GM19455 (cell line): ENCODE measurements around the gene NEK8.
"Not testable (repeated sequence)": the region's sequence is repeated elsewhere in the genome, so short reads cannot be mapped to it uniquely, and the experiment has no call there.

Experiments used
- ATAC-seq: cut with Tn5 transposase; IDR thresholded peaks from one replicate; pipeline ENCODE4 v1.9.1; 2021; ENCODE audit not compliant: unreplicated experiment

NEK8 gene

DNA sequence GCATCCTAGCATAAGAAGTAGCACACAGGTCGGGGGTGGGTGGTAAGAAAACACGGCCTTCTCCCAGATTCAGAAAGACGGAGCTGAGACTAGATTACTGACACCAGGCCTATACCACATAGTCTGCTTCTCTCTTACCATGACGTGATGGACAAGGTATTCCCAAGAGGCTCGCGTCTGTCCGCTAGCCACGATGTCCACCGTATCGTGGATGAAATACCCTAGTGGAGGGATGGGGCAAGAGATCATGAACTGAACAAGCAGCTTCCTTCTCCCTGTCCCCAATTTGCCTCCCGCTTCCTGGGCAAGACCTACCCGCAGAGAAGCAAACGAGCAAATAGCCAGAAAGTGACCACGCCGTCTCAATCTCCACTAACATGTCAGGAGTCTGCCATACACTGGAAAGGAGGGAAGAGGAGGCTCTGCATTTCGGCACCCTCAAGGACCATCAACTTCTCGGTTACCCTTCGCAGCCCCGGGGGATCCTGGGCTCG, 3.4 kb upstream of the NEK8 start:
- no peak for ATAC-seq

DNA sequence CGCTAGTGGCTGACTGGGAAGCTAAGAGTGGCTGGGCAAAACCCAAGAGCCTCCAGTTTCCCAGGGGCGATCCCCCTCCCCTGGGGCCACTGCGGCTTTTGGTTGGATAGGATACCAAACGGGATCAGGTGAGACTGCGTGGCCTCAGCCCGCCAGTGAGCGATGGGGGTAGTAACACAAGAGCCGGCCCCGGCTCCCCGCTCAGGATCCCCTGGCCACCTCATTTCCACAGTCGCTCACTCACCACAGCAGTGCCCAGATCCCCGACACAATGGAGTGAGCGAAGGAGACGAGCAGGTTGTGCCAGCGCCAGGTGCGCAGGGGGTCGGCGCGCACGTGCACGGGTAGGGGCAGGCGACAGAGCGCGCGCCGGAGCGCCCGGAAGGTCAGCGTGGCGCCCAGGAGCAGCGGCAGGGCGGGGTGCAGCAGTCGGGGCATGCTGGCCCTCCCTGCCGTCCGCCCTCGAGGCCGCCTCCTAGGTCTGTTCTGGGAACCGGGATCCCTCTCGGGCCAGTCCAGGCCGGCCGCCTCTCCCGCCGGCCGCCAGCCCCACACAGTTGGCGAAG, 2.8 kb upstream of the NEK8 start:
- peak; percentile 10 for ATAC-seq

DNA sequence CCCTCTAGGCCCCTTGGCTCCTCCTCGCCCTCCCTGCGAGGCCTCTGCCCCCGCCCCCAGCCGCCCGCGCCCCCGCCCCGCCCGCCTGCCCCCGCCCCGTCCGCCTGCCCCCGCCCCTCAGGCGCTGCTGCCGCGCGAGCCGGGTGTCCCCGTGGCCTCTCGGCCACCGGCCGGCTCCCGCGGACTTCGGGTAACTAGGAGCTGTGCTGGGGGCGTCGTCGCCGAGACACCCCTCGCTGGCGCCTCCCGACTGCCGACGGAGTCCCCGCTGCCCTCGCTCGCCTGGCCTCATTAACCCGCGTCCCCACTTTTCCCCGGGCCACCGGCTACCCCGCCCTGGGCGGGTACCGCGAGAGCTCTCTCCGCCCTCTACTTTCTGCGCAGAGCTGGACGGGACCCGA, 2.4 kb upstream of the NEK8 start, which contains the start of gene TLCD1:
Gene TLCD1, minus strand, starts transcription at position 8 of the 401 bp plus-strand sequence. CDS start 136 bp downstream, outside the sequence.
- peak; percentile 11 for ATAC-seq

DNA sequence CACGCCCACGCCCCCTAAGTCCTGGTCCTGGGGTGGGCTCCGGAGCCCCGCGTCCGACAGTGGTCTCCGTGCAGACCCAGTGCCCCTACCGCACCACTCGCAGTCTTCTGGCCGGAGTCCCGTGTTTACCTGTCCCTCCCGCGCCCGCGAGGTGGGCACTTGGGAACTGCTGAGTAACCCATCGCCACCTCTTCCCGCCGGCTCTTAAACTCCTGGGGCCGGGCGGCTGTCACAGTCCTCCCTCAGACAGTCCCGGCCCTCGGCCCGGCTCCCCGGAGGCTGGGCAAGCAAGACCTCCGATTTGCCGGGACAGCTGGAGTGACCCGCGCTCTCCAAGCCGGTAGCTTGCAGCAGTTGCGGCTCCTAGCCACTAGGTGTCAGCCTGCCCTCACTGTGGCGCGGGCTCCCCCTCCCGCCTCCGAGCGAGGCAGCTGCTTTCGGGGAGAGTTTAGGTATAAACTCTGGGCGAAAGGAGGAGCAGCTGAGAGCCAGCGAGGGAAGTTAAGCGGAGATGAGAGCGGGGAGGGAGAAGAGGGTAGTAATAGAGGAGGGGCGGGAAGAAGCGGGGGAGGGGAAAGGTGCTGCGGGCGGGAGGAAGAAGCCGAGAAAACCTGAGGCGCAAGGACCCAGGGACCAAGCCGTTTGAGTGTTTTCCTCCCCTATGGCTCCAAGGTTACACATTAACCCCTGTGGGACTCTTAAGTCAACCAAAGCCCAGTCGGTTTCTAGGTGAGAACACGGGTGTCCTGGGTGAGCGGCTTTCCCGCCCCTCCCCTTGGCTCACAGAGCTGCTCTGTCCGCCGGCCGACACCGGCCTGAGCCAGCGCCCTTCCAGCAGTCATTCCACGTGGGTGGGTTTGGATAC, 1.7 kb upstream of the NEK8 start:
- ATAC-seq: peak; percentile 36

DNA sequence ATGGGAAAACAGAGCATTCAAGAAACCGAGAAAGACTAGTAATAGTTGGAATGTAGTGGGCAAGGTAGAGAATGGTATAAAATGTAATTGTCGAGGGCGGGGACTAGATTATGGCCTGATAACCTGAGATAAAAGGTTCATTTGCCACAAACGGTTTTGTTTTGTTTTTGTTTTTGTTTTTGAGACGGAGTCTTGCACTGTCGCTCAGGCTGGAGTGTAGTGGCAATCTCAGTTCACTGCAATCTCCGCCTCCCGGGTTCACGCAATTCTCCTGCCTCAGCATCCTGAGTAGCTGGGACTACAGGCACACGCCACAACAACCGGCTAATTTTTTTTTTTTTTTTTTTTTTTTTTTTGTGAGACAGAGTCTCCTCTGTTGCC, 1.4 kb downstream of the NEK8 start:
- no peak for ATAC-seq

DNA sequence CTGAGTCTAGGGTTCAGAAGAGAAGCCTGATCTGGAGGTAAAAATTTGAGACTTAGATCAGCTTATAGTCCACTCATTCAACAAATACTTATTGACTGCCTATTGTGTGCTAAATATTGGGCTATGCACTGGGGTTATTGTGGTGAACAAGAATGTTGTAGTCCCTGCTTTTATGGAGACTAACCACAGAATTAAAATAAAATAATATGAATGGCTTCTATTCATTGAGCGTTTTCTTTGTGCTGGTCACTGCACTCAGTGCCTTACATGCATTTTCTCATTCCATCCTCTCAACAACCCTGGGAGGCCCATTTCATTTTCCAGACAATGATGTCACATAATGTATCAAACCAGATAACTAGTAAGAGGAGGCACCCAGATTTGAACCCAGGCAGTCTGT, 4.8 kb downstream of the NEK8 start:
- no peak for ATAC-seq

DNA sequence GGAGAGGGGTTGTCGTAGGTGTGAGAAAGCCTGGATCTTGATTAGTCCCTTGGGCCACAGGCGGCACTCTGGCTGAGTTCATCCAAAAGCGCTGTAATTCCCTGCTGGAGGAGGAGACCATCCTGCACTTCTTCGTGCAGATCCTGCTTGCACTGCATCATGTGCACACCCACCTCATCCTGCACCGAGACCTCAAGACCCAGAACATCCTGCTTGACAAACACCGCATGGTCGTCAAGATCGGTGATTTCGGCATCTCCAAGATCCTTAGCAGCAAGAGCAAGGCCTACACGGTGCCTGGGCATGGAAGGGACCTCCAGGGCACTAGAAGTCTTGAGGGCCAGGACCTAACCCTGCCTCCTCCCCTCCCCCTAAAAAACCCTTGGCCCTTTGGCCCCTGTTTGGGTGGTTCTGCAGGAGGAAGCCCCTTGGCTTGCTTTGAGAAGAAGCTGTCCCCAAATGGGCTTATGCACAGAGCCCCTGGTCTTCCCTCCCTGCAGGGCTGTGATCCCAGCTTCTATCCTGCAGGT, 6.2 kb downstream of the NEK8 start:
- ATAC-seq: no peak

GRCh38 chr17:28735242-28735722, 6.7 kb downstream of the NEK8 start:
- no peak for ATAC-seq

- not testable (repeated sequence) for ATAC-seq
Measured at GRCh38 chr17:28735913-28736769, 7.6 kb downstream of the NEK8 start.

DNA sequence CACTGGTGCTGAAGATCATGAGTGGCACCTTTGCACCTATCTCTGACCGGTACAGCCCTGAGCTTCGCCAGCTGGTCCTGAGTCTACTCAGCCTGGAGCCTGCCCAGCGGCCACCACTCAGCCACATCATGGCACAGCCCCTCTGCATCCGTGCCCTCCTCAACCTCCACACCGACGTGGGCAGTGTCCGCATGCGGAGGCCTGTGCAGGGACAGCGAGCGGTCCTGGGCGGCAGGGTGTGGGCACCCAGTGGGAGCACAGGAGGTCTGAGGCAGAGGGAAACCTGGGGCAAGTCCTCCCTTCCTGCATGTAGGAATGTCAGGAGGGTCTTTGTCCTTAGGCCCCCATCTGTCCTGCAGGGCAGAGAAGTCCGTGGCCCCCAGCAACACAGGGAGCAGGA, 8.7 kb downstream of the NEK8 start:
- no peak for ATAC-seq

DNA sequence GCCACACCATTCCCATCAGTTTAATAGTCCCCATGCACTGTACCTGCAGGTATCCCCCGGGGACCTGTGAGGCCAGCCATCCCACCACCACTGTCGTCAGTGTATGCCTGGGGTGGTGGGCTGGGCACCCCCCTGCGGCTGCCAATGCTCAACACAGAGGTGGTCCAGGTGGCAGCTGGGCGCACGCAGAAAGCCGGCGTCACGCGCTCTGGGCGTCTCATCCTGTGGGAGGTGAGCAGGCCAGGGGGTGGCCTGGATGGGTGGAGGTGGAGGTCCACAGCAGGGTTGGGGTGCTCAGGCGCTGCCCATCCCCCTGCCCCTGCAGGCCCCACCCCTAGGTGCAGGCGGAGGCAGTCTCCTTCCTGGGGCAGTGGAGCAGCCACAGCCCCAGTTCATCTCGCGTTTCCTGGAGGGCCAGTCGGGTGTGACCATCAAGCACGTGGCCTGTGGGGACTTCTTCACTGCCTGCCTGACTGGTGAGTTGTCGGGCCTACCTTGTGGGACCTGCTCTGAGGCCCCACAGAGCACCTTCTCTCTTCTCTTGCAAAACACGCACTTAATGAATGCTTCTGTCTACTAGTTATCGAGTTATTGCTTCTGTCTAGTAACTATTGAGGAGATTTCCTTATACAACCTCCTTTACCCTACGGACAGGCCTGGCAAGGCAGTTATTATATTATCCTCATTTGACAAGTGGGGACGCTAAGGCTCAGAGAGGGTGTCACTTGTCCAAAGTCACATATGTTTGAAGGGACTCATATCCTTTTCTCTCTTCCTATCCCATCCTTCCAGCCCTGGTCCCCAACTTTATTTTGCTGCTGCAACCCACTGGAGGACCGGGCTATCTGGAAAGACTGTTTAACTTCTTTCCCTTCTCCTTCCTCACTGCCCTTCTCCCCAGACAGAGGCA, 9.4 kb downstream of the NEK8 start:
- ATAC-seq: peak; percentile 61

- no peak for ATAC-seq
Measured at GRCh38 chr17:28738680-28739384, 10.2 kb downstream of the NEK8 start.

DNA sequence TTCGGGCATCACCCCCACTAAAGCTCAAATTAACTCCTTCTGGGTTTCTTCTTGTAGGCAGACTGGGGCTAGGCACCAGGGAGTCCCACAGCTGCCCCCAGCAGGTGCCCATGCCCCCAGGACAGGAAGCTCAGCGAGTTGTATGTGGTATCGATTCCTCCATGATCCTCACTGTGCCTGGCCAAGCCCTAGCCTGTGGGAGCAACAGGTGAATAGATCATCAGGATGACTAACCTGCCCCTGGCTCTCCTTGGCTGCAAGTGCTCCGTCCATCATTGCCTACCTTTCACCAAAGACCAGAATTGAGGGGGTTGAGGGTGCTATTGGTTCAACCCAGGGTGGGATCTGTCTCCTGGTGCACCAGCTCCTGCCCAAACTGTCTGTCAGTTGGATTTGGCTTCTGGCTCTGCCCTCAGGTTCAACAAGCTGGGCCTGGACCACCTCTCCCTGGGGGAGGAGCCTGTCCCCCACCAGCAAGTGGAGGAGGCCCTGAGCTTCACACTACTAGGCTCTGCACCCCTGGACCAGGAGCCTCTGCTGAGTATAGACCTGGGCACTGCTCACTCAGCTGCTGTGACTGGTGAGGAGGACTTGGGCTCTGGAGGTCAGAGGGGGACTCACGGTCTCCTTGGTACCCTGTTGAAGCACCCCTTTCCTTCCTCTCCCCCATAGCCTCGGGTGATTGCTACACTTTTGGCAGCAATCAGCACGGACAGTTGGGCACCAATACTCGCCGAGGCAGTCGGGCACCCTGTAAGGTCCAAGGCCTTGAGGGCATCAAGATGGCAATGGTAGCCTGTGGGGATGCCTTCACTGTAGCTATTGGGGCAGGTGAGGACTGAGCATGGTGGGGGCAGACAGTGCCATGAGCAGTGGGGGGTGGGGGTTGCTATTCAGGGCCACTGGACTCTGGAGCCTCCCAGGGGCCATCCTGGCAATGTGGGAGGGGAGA, 12.1 kb downstream of the NEK8 start:
- ATAC-seq: no peak

DNA sequence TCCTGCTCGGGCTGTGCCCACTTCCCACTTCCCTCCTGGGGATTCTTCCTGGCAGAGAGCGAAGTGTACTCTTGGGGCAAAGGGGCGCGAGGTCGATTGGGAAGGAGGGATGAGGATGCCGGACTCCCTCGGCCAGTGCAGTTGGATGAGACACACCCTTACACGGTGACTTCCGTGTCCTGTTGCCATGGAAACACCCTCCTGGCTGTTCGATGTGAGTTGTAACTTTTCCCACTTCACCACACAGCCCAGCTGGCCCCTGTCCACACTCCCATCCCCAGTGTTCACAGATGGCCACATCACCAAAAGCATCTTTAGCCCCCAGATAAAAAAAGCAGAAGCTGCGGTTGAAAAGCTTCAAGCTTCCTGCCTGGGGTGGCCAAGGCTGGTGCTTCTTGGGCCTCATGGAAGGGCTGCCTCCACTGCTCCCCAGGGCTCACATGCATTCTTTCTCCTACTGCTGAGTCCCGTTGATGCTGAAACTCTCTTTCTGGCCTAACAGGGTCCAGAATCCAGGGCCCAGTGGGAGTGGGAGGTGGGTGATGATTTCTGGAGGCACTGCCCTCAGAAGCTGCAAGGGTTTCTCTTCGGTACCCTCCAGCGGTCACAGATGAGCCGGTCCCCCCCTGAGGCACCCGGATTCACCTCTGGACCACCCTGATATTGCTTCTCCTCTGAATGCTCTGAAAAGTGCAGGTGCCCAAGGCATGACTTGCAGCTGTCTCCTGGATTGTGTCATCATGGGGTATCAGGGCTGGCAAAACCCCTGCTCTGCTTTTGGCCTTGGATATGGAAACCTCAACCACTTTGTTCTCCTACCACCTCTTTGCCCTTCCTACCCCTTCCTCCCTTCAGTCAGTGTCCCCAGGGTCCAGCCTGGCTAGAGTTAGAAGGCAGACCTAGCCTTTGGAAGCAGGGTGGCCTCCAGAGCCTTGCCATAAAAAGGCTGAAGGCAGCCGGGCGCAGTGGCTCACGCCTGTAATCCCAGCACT, 13.1 kb downstream of the NEK8 start:
- no peak for ATAC-seq

DNA sequence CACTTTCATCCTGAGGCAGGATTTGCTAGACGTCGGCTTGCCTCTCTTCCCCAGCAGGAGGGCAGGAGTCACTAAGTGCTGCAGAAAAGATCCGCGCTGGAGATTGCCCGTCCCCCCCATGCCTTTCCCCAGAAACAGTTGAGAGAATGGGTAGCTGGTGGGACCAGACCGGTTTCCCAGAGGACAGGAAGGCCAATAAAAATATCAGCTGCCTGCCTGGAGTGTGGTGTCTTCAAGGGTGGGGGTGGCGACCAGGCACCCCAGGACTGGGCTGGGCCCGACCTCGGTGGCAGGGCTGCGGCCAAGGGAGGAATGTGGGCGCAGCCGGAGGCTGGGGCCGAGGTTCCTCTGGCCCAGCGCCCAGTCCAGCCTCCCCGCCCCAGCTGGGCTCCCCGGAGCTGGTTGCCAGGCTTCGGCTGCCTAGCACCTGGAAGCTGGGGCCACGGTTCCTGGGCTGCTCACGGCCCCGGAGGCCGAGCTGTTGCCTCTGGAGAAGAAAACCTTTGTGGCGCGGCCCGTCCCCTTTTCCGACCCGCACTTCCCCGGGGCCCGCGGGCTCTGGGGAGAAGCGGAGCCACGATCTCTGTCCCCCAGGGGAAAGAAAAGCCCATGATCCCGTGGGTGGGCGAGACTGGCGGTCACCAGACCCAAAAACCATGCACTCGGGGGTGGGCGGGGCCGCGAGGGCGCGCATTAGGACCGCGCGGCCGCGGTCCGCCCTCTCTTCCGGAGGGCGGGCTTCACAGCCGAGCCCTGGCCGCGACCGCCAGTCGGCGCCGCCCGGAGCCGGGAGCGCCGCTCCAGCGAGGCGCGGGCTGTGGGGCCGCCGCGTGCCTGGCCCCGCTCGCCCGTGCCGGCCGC, 14.9 kb downstream of the NEK8 start, which contains the start of gene TRAF4:
Gene TRAF4, plus strand, starts transcription at position 769 of the 861 bp plus-strand sequence. CDS start 102 bp downstream, outside the sequence.
- peak; percentile 65 for ATAC-seq
